Nephron progenitor cell (in vitro differentiated cells): ENCODE data around the gene HUS1B.

ENCODE experiments used
- DNase-seq: peaks from one replicate; pipeline ENCODE4 v3.0.0; 2021
- H3K27ac Mint-ChIP-seq: 2 replicates; pipeline ENCODE4 v1.8.0; 2021; ENCODE audit warnings: mild to moderate bottlenecking, moderate library complexity, mixed read lengths
- H3K27me3 Mint-ChIP-seq: 2 replicates; pipeline ENCODE4 v1.8.0; 2021; ENCODE audit warnings: mild to moderate bottlenecking, low read depth, mixed read lengths; ENCODE audit not compliant: poor library complexity
- H3K36me3 Mint-ChIP-seq: 2 replicates; pipeline ENCODE4 v1.8.0; 2021; ENCODE audit warnings: low read depth, mixed read lengths
- H3K4me1 Mint-ChIP-seq: 2 replicates; pipeline ENCODE4 v1.8.0; 2021; ENCODE audit warnings: mixed read lengths
- H3K4me3 Mint-ChIP-seq: 2 replicates; pipeline ENCODE4 v1.8.0; 2021; ENCODE audit warnings: mild to moderate bottlenecking, moderate library complexity, mixed read lengths
- H3K9me3 Mint-ChIP-seq: 2 replicates; pipeline ENCODE4 v1.8.0; 2021; ENCODE audit warnings: mild to moderate bottlenecking, moderate library complexity, mixed read lengths
- TF ChIP-seq, protein P1 (sequence below): fragments of 200-600 bp; sonication (generic); IDR thresholded peaks from 2 replicates; pipeline ENCODE4 v1.5.0; 2021; ENCODE audit warnings: antibody characterized with exemption

The HUS1B gene

DNA sequence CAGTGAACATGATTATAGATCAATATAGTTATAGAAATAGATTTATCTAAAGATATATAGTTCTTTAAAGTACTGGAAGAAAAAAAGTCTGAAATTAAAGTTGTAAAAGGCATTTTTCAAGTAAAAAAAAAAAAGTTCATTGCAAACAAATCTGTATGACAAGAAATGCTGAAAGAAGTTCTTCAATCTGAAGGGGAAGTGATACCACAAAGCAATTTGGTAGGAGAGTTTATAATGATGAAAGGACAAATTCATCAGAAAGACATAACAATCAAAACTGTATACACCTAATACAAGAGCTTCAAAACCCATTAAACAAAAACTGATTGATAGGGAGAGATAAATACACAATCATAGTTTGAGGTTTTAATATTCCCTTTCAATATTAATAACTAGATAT, 14.1 kb downstream of the HUS1B start:
- no peak for DNase-seq
- Mint-ChIP-seq H3K4me1 (peaks cover 9% of the 10 kb centered on the region), H3K9me3 (peaks cover 25% of the 10 kb centered on the region), H3K27ac (no peak overlapping the region), H3K4me3 (no peak overlapping the region), H3K27me3 (peaks cover 4% of the 10 kb centered on the region), H3K36me3 (peaks cover 34% of the 10 kb centered on the region)
- TF ChIP-seq, protein P1, sequence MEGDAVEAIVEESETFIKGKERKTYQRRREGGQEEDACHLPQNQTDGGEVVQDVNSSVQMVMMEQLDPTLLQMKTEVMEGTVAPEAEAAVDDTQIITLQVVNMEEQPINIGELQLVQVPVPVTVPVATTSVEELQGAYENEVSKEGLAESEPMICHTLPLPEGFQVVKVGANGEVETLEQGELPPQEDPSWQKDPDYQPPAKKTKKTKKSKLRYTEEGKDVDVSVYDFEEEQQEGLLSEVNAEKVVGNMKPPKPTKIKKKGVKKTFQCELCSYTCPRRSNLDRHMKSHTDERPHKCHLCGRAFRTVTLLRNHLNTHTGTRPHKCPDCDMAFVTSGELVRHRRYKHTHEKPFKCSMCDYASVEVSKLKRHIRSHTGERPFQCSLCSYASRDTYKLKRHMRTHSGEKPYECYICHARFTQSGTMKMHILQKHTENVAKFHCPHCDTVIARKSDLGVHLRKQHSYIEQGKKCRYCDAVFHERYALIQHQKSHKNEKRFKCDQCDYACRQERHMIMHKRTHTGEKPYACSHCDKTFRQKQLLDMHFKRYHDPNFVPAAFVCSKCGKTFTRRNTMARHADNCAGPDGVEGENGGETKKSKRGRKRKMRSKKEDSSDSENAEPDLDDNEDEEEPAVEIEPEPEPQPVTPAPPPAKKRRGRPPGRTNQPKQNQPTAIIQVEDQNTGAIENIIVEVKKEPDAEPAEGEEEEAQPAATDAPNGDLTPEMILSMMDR = no peak

DNA sequence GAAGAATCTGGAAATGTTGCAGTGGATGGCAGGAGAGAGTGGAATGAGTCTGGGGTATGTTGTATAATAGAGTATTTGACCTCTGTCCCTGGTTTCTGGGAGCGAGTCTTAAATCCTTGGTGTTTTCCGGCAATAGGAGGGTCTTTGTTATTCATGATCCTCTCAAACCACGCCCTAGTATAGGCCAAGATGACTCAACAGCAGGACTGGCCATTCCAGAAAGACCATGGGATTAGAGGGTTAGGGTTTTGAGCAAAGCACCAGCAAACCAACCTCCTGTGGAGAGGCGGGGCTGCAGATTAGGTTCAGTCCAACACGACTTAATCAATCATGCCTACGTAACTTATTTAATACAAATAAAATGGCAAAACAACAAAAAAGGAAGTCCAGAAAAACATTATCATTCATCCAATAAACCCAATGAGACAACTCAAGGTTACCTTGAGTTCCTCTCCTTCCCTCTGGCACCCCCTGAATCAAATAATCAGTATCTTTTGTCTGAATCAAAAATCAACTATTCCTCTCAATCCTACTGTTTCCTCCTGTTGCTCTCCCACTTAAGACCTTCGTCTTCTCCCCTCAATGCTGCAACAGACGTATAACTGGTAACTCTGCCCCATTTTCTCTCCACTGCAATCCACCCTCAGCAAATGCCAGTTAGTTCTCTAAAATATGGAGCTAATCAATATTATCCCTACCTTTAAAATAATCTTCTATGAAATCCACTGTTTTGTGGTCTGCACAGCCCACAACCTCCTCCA, 15.5 kb downstream of the HUS1B start:
- H3K27me3 Mint-ChIP-seq = peaks cover 4% of the 10 kb centered on the region
- TF ChIP-seq, protein P1 = no peak
- peaks cover 25% of the 10 kb centered on the region for H3K9me3 Mint-ChIP-seq
- peaks cover 42% of the 10 kb centered on the region for H3K36me3 Mint-ChIP-seq
- peaks cover 9% of the 10 kb centered on the region for H3K4me1 Mint-ChIP-seq
- DNase-seq = no peak
- no peak overlapping the region for H3K27ac Mint-ChIP-seq
- H3K4me3 Mint-ChIP-seq = no peak overlapping the region

DNA sequence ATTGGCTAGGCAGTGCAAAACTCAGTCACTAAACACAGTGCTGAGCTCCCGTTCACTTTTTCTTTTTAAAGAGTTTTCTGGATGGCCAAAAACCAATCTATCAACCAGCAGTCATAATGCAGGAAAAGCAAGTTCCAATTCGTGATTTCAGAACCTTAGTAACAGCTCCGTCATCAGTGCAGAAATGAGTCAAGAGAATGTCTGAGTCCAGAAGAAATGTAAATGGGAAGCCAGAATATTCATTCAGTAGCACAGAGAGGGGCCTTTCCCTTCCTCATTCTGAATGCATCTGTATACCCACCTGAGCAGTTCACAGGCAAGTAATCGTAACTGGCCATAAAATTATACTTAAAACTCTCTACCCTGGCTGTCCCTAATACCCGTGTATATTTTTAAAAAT, 20.4 kb downstream of the HUS1B start:
- TF ChIP-seq, protein P1 = no peak
- no peak for DNase-seq
- peaks cover 34% of the 10 kb centered on the region for H3K36me3 Mint-ChIP-seq
- no peaks in the 10 kb centered on the region for H3K27me3 Mint-ChIP-seq
- peaks cover 12% of the 10 kb centered on the region for H3K9me3 Mint-ChIP-seq
- no peak overlapping the region for H3K4me3 Mint-ChIP-seq
- H3K4me1 Mint-ChIP-seq = peaks cover 9% of the 10 kb centered on the region
- no peak overlapping the region for H3K27ac Mint-ChIP-seq

DNA sequence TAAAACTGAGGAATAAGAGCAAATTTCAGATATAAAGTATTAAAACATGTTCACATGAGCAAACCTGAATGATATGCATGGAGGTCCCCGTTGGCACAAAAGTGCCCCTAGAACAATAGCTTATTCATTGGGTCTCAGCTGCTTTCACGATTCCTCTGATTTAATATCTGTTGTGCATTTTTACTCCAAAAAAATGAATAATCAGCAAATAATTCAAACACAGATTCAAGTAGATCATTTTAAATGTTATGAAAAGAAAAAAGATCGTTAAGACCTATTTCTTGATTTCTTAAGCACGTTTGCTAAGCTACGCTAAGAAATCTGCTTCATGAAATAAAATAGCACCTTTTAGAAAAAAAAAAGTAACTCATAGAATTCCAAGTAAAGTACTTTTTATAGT, 21.7 kb downstream of the HUS1B start:
- H3K9me3 Mint-ChIP-seq = no peaks in the 10 kb centered on the region
- H3K36me3 Mint-ChIP-seq = peaks cover 23% of the 10 kb centered on the region
- no peak overlapping the region for H3K4me3 Mint-ChIP-seq
- no peak overlapping the region for H3K27ac Mint-ChIP-seq
- peaks cover 3% of the 10 kb centered on the region for H3K27me3 Mint-ChIP-seq
- DNase-seq = no peak
- peaks cover 9% of the 10 kb centered on the region for H3K4me1 Mint-ChIP-seq
- TF ChIP-seq, protein P1 = no peak

DNA sequence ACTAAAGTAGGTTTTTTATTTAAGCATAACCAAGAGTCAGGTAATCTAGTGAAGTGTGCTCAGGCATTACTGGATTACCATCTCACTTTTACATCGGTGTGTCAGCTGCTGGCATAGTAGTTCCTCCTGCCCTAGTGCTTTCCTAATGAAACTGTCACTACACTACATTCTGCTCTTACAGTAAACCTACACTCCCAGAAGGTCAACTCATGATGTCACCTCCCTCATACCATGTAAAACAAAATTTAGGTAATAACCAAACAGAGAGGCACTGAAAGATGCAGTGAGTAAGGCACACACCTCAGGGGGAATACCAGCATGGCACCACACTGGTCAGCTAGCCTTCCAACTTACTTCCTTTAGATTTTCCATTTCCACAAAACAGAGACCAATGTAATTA, 23.3 kb downstream of the HUS1B start:
- H3K4me1 Mint-ChIP-seq = no peaks in the 10 kb centered on the region
- TF ChIP-seq, protein P1 = no peak

DNA sequence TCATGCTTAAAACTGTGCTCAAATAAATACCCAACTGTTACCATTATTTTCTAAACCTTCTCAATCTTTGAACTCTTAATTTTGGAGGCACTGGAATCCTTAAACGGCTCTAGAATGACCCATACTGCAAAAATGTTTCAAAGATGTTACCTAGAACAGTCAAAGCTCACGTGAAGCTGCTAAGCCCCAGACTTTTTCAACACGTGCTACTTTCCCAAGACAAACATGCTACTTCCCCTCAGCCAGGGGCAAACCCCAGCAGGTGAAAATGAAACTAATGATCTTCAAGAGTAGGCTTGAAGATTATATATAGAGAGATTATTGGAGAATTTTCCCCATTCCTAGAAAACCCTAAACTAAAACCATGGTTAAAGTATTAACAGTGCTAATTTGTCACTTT, 28.1 kb downstream of the HUS1B start:
- no peaks in the 10 kb centered on the region for H3K9me3 Mint-ChIP-seq
- DNase-seq = no peak
- peaks cover 9% of the 10 kb centered on the region for H3K27me3 Mint-ChIP-seq
- TF ChIP-seq, protein P1 = no peak
- H3K4me3 Mint-ChIP-seq = no peak overlapping the region
- peaks cover 5% of the 10 kb centered on the region for H3K36me3 Mint-ChIP-seq
- no peak overlapping the region for H3K27ac Mint-ChIP-seq
- peaks cover 34% of the 10 kb centered on the region for H3K4me1 Mint-ChIP-seq

More for the DNA sequence above, 23.3 kb downstream of the HUS1B start:
- peaks cover 15% of the 10 kb centered on the region for H3K36me3 Mint-ChIP-seq
- no peak overlapping the region for H3K27ac Mint-ChIP-seq
- H3K9me3 Mint-ChIP-seq = no peaks in the 10 kb centered on the region
- no peak for DNase-seq
- peaks cover 6% of the 10 kb centered on the region for H3K27me3 Mint-ChIP-seq
- no peak overlapping the region for H3K4me3 Mint-ChIP-seq
